GM18873 (cell line): Measurements from ENCODE around the gene SF3B3.
"Not testable (repeated sequence)": the region's sequence is repeated elsewhere in the genome, so short reads cannot be mapped to it uniquely, and the experiment has no call there.

Experiments used
- ATAC-seq: cut with Tn5 transposase; IDR thresholded peaks from one replicate; pipeline ENCODE4 v1.9.1; 2021; ENCODE audit warnings: mild to moderate bottlenecking, moderate library complexity, moderate number of reproducible peaks; ENCODE audit not compliant: unreplicated experiment, low FRiP score

SF3B3 gene

DNA sequence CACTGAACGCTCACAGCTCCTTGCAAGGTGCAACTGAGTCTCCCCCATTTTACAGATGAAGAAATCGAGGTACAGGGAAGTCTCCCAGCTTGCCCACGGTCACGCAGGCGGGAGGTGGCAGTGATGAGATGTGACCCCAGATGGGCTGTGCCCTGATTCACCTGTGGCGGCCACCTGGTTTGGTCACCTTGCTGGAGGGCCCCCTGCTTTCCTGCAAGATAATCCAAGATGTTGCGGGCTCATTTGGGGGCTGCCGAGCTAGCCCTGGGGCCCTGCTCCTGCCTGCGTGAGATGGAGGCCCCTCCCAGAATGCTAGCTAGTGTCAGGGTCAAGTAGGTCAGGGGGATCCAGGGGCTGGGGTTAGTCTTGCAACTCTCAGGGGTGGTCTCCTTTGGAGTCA is 63.1 kb downstream of the SF3B3 start:
- no peak for ATAC-seq

DNA sequence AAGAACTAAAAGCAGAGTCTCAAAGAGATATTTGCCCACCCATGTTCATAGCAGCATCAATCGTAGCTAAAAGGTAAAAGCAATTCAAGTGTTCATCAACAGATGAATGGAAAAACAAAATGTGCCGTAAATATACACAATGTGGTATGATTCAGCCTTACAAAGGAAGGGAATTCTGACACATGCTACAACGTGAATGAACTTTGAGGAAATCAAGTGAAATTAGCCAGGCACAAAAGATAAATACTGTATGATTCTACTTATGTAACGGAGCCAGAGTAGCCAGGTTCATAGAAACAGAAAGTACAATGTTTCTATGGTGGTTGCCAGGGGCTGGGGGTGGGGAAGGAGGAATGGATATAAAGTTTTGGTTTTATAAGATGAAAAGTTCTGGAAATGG is 64.9 kb downstream of the SF3B3 start:
- no peak for ATAC-seq

DNA sequence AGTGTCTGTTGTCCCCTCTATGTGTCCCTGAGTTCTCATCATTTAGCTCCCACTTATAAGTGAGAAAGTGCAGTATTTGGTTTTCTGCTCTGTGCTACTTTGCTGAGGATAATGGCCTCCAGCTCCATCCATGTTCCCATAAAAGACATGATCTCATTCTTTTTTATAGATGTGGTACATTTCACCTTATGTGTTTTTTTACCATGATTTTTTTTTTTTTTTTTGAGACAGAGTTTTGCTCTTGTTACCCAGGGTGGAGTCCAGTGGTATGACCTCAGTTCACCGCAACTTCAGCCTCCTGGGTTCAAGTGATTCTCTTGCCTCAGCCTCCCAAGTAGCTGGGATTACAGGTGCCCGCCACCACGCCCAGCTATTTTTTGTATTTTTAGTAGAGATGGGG is 65.8 kb downstream of the SF3B3 start:
- ATAC-seq: not testable (repeated sequence)

DNA sequence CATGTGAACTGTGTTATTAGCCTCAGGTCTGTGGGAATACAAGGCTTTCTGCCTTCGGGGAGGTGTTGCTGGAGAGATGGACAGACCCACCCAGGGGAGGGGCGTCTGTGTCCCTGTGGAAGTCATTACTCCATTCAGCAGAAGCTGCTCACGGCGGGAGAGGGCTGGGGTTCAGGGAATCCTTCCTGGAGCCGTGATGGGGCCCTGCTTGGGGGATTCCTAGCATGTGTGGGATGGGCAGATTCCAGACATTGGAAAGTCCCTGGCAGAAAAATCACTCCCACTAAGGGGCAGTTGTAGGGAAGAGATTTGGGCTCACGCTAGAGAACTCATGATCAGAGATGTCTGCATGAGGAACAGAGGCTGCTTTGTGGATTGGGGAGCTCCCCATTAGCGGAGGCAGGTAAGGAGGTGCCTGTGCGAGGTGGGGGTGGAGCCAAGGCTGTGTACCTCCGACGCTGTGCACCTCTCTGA is 66.4 kb downstream of the SF3B3 start:
- ATAC-seq: no peak

DNA sequence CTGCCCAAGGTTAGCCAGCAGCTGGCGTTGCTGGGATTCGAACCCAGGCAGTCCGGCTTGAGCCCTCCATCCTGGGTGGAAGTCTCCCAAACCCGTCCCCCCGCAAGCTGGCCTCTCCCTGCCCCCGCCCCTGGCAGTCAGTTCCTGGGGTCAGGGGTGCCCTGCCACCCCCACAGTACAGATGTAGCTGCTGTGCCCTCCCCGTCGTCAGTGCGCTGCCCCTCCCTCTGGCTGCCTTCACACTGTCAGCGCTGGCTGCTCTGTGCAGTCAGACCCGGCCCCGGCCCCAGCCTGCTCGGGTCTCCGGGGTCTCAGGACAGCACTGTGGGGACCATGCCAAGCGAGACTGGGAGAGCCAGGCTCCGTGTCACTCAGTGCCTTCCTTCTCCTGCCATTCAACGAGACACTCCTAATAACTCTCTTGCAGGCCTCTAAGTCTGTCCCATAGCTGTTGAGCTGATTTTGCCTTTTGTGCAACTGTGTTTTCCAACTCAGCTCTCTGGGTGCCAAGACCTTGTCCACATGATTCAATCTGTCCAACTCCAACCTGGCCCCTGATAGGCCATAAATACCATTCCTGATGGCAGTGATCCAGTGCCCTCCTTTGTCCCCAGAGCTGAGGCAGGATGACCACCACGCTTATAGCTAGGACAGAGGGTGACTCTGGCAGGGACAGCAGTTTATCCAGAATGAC is 67.3 kb downstream of the SF3B3 start:
- no peak for ATAC-seq

DNA sequence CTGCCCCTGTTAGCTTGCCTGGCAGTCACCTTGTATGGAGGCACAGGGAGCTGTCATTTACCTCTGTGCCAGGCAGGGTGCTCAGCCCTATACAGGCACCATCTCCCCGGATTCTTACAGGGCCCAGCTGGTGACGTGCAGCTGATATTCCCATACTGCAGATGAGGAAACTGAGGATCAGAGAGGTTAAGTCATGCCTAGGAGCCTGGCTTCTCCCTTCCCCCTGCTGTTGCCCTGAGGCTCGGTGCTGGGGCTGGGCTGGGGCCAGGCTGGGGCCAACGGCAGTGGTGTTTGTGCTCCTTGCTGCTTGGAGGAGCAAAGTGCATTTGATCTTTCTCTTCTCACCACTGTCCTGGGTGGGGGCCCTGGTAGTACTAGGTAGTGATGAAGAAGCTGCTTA is 68.0 kb downstream of the SF3B3 start:
- no peak for ATAC-seq

DNA sequence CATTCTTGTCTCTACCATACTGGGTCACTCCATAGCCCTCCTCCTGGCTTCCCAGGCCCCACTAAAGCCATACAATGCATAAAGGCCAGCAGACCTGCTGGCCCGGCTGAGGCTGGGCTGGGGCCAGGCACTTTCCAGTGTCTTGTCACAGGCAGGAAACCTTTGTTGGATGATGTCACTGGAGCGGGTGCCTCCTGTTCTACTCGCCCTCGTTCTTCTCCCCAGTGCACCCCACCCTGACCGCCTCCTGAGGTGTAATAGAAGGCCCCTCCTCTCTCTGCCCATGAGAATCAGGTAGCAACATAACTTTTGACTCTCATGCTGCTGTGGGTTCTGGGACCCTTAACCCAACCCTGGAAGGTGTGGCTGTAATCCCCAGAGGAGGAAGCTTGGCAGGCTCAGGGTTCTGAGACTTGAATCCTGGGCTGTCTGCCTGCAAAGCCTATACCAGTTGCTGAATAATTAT is 68.5 kb downstream of the SF3B3 start:
- no peak for ATAC-seq

DNA sequence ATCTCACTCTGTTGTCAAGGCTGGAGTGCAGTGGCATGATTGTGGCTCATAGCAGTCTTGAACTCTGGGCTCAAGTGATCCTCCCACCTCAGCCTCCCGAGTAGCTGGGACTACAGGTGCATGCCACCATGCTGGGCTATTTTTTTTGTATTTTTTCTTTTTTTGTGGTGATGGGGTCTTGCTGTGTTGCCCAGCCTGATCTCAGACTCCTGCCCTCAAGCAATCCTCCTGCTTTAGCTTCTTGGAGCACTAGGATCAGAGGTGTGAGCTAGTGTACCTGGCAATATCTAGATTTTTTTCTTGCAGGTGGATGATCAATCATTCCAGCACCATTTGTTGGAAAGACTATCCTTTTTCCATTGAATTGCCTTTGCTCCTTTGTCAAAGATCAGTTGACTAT is 69.9 kb downstream of the SF3B3 start:
- no peak for ATAC-seq

DNA sequence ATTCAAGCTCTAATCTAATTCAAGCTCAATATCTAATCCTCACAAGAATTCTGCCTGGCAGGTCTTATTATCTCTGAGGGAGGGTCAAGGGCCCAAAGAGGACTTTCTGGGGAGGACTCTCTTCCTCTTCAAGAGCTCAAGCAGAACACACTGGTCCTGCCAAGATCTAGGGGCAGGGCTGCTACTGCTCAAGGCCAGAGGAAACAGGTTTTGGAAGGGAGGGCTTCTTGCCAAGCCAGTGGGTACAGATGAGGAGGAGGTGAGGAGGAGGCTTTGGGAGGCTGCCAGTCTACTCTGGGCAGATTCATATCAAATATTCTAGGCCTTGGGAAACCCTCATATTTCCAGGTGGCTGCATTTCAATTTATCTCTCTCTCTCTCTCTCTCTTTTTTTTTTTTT is 71.0 kb downstream of the SF3B3 start:
- ATAC-seq: no peak

DNA sequence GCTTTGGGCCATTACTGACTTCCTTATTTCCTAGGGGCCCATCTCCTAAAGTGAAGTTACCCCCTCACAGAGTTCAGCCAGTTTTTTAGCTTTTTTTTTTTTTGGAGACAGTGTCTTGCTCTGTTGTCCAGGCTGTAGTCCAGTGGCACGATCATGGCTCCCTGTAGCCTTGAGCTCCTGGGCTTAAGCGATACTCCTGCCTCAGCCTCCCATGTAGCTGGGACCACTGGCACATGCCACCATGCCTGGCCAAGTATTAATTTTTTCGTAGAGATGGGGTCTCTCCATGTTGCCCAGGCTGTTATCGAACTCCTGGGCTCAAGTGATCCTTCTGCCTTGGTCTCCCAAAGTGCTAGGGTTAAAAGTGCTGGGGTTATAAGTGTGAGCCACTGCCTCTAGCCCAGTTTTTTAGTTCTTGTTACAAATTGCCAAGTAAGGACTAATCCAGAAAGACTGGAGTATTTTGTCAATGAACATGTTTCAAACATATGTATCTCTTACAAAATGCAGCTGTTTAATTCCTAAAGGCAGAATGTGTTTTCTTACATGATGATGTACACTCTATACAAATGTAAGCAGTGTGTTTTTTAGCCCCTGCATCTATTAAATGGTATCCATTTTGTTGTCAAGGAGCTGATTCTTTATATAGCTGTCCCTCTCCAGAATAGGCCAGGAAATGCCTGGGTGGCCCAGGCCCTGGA is 73.7 kb downstream of the SF3B3 start:
- ATAC-seq: no peak

DNA sequence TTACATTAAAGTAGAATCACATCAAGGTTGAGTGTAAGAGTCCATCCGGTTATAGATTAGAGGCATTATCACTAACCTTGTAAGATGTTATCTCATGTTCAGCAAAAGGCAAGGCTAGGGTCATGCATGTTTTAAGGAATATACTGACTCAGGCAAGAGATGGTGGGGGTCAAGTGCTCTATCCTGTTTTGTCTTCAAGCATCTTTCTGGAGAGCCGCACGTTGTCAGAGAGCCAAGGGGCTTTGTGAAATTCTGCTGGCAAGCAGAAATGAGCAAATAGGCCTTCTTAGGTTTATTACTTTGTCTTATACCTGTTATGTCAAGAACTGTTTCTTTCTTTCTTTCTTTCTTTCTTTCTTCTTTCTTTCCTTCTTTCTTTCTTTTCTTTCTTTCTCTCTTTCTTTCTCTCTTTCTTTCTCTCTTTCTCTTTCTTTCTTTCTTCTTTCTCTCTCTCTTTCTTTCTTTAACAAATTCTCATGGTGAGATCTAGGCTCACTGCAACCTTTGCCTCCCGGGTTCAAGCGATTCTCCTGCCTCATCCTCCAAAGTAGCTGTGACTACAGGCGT is 75.4 kb downstream of the SF3B3 start:
- ATAC-seq: no peak

DNA sequence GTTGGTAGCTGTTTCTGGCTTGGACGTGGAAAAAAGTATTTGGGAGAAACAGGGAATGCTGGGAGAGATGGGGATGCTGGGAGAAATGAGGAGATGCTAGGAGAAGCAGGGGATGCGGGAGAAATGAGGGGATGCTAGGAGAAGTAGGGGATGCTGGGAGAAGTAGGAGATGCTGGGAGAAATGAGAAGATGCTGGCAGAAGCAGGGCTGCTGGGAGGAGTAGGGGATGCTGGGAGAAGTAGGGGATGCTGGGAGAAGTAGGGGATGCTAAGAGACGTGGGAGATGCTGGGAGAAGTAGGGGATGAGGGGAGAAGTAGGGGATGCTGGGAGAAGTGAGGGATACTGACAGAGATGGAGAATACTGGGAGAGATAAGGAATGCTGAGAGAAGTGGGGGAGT is 77.1 kb downstream of the SF3B3 start:
- no peak for ATAC-seq

DNA sequence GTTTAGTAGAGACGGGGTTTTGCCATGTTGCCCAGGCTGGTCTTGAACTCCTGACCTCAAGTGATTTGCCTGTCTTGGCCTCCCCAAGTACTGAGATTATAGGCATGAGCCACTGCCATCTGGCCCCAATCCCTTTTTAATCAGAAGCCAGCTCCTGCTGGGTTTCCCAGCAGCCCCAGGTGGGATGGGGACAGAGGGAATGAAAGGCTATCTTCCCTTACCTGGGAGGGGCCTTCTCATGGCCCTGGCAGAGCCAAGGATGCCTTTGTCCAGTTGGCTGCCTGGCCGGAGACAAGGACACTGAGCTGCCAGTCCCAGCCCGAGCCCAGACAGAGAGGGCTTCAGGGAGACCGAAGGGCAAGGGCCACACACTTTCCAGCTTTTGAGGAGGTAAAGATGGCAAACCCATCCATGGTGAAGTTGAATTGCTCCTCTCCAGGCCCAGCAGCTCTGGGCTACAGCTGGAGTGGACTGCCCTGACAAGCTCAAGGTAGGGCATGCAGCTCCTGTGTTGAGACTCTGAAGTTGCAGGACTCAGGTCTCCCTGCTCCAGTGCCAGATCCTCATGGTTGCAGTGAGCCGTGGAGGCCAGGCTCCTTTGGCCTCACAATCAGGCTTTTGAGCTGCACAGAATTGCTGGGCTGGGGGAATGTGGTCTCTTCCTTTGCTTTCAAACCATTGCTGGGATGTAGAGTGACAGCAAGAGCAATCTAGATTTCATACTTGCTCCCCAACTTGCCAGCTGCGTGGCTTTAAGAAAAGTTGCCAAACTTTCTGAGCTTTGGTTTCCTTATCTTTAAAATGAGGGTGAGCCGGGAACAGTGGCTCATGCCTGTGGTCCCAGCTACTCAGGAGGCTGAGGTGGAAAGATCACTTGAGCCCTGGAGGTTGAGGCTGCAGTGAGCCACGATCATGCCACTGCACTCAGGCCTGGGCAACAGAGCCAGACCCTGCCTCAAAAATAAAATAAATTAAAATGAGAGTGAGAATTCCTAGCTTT is 78.3 kb downstream of the SF3B3 start:
- no peak for ATAC-seq

DNA sequence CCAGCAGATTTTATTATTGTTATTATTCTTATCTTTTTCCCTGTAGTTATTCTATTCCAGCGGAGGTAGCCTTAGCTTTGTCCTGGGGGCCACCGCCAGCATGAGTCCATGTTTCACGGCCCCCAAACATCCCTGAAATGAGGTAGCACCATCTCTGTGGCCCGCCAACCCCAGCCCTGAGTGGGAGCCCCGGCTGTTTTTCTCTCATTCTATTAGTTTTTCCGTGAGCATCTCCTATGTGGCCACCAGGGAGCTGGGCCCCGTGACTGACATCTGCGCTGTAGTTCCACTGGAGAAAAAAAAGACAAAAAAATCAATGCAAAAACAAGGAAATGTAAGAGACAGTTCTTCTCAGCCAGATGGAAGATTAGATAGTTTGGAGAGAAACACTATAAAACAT is 79.2 kb downstream of the SF3B3 start:
- no peak for ATAC-seq

DNA sequence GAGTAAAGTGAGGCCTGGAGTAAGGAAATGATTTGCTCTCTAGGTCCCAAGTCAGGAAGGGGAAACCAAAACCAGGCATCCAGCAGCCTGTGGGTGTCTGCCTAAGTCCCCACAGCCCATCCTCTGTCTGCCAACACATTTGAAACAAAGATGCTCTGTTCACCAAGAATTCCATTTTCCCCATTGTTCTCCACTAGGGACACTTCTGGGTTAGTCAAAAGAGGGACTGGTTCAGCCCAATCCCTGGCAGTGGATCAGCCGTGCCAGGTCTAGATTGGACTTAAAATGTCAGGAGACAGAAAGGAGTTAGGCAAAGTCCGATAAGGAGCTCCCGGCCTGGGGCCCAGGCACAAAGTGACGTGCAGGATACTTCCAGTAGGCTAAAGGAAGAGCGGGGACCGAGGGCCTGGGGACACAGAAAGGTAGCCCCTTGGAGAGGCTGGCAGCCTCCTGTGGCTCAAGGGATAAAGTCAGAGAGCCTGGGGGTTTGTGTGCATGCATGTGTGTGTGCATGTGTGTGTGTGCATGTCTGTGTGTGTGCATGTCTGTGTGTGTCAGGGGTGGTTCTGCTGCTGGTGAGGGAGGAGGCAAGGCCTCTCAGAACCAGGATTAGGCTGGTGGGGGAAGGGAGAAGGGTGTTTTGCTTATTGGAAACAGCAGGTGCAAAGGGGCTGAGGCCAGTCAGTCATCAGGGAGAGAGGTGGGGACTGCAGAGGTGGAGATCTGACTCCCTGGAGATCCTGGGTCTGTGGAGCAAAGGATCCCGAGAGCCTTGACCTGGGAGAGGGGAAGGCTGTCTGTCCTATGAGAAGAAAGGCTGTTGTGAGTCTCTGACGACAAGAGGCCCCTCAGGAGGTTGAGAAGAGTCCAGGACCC is 81.0 kb downstream of the SF3B3 start:
- no peak for ATAC-seq

DNA sequence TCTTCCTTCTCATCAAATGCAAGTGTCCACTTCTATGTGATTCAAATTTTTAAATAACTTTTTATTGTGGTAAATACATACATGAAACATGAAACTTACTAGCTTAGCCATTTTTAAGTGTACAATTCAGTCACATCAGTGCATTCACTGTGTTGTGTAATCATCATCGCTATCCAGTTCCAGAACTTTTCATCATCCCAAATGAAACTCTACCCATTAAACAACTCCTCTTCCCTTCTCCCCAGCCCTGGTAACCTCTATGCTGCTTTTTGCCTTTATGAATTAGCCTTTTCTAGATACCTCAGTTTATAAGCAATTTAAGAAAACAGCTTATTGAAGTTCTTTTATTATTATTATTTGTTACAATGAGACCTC is 81.7 kb downstream of the SF3B3 start:
- no peak for ATAC-seq

DNA sequence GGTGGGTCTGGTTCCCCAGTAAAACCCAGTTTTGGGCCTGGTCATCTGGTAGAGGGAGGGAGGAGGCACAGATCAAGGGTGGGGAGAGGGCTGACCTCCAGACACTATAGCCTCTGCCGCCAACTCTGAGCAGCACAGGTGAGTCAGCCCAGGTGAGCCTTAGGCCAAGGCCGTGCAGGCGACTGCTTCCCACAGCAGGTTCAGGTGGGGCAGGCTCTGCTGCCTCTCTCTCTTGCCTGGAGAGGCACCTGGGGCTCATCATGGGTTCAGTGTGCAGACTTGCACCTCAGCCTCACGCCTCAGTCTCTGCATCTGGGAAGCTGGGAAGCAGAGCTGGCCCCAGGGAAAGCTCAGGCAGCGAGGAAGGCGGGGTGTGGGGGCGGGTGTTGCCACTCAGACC is 84.9 kb downstream of the SF3B3 start:
- no peak for ATAC-seq

DNA sequence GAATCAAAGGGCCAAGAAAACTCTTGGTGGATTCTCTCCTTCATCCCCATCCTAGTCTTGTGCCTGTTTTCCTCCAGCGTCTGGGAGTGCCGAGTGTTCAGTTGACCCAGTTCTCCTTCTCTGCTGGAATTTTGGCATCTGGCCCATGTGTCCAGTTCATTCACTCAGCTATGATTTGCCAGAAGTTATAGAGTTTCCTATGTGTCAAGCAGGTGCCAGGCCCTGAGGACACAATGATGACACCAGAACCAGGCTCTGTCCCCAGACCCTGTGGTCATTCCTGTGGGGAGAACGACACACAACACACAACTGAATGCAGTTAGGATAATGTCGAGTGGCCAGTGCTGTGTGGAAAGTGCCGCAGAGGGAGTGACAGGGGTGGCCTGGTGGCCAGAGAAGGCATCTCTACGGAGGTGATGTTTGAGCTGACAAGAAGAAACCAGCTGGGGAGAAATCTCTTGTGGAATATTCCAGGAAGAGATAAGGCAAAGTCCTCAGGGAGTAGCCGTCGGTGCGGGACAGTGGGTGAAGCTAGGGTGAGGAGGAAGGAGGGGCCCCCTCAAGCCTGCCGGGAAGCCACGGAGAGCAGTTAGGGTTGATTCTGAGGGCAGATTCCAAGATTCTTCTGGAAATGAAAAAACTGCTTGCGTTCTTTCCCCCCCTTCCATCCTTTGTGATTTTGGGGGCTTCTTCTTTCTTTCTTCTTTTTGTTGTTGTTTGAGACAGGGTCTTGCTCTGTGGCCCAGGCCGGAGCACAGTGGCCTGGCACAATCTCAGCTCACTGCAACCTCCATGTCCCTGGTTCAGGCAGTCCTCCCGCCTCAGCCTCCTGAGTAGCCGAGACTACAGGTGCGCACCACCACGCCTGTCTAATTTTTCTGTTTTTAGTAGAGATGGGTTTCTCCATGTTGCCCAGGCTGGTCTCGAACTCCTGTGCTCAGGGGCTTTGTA is 86.9 kb downstream of the SF3B3 start:
- no peak for ATAC-seq

DNA sequence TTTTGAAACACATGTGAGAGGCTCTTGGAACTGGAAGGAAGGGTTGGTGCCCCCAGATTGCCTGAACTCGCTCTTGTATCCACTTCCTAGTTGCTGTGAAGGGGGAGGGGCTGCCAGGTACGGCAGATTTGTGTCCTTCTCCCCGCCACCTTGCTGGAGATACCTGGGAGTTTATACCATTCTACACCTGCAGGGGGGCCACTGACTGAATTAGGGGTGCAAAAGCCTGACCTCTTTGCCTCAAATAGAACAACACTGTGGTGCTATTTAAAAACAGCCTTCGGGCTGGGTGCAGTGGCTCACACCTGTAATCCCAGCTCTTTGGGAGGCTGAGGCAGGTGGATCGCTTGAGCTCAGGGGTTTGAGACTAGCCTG is 87.6 kb downstream of the SF3B3 start:
- ATAC-seq: no peak
